ENCODE data around the gene UBR2.
"Not testable (repeated sequence)": the region's sequence is repeated elsewhere in the genome, so short reads cannot be mapped to it uniquely, and the experiment has no call there.

The UBR2 gene

GRCh38 chr6:42693725-42694323 lies 130.0 kb downstream of the UBR2 start:
- DNase-seq: no peak

- no peak for DNase-seq
These were observed 130.8 kb downstream of the UBR2 start for GRCh38 chr6:42694586-42694985.

- peak; percentile 35 for DNase-seq
These were observed 132.9 kb downstream of the UBR2 start for GRCh38 chr6:42696526-42697267.

GRCh38 chr6:42697268-42697655 lies 133.4 kb downstream of the UBR2 start:
- no peak for DNase-seq

GRCh38 chr6:42698217-42698616 lies 134.4 kb downstream of the UBR2 start:
- DNase-seq: no peak

GRCh38 chr6:42702200-42702599 lies 138.4 kb downstream of the UBR2 start:
- DNase-seq: no peak

- DNase-seq: not testable (repeated sequence)
These were observed 139.0 kb downstream of the UBR2 start for GRCh38 chr6:42702786-42703185.

GRCh38 chr6:42704251-42704936 lies 140.6 kb downstream of the UBR2 start:
- no peak for DNase-seq

GRCh38 chr6:42704937-42705374 lies 141.1 kb downstream of the UBR2 start:
- DNase-seq: no peak

- no peak for DNase-seq
These were observed 143.8 kb downstream of the UBR2 start for GRCh38 chr6:42707595-42707994.

- no peak for DNase-seq
These were observed 144.3 kb downstream of the UBR2 start for GRCh38 chr6:42708096-42708495.

- DNase-seq: no peak
These were observed 146.0 kb downstream of the UBR2 start for GRCh38 chr6:42709871-42710270.

- no peak for DNase-seq
These were observed 146.5 kb downstream of the UBR2 start for GRCh38 chr6:42710316-42710715.

GRCh38 chr6:42711930-42712329 lies 148.1 kb downstream of the UBR2 start:
- no peak for DNase-seq

- no peak for DNase-seq
These were observed 150.4 kb downstream of the UBR2 start for GRCh38 chr6:42714098-42714761.

- no peak for DNase-seq
These were observed 152.0 kb downstream of the UBR2 start for GRCh38 chr6:42715871-42716270.

- DNase-seq: no peak
These were observed 156.9 kb downstream of the UBR2 start for GRCh38 chr6:42720739-42721138.

GRCh38 chr6:42722497-42722896 lies 158.7 kb downstream of the UBR2 start, which contains the start of gene PRPH2:
Gene PRPH2 (minus strand): TSS chr6:42722597. CDS start chr6:42722334, 263 bp downstream.
- DNase-seq: no peak

- DNase-seq: no peak
These were observed 161.0 kb downstream of the UBR2 start for GRCh38 chr6:42724825-42725224.

GRCh38 chr6:42726026-42726425 lies 162.2 kb downstream of the UBR2 start:
- DNase-seq: no peak

- DNase-seq: peak; percentile 89
These were observed 162.8 kb downstream of the UBR2 start for GRCh38 chr6:42726485-42727086.

- DNase-seq: no peak
These were observed 163.3 kb downstream of the UBR2 start for GRCh38 chr6:42727087-42727611.

- DNase-seq: no peak
These were observed 163.8 kb downstream of the UBR2 start for GRCh38 chr6:42727627-42728026.
